Lower leg skin (tissue), 4 donors: ENCODE data around the gene EFCAB6. TPM values are rescaled to one million over a fixed set of nuclear protein-coding genes. Genes with fewer than 3 reads are reported as not detected.

Experiments used
- DNase-seq, 2 donors: peaks; one replicate each; pipeline ENCODE4 v3.0.0-alpha.2; 2019; ENCODE audit warnings: low spot score in 2 of 2
- H3K4me3 ChIP-seq: fragments of 200-600 bp; sonication (generic); 2 replicates; pipeline ENCODE4 v1.5.1; 2017; ENCODE audit warnings: mild to moderate bottlenecking, low read depth; ENCODE audit not compliant: poor library complexity, severe bottlenecking
- POLR2A ChIP-seq, 2 donors: fragments of 450-650 bp; IDR thresholded peaks; one replicate each; pipeline ENCODE4 v1.6.1; 2016 to 2017; ENCODE audit warnings: antibody characterized with exemption in 2 of 2, mild to moderate bottlenecking in 1 of 2, moderate library complexity in 1 of 2
- WGBS, 2 donors: methylation state at CpG; one replicate each; pipeline ENCODE4 v1.1.5; 2018; 5-methylcytosine and 5-hydroxymethylcytosine counted together
- intact Hi-C: fragments of 100-400 bp; cut with DNase I; formaldehyde crosslinking; loops from one replicate; pipeline ENCODE4 v1.15.0; 2023; ENCODE audit warnings: low total_unique reads
- total RNA-seq, 4 donors: library from RNA; depleted of rRNA; stranded (reverse); fragments of >200 nt; gene quantifications; one replicate each; pipeline ENCODE4 v1.1.0, GENCODE V29; 2016
- TF ChIP-seq, protein P1 (sequence below), 3 donors: fragments of 450-650 bp; IDR thresholded peaks; one replicate each; pipeline ENCODE4 v1.5.1; 2016; ENCODE audit warnings: antibody characterized with exemption in 3 of 3, mild to moderate bottlenecking in 3 of 3, moderate library complexity in 2 of 3

The EFCAB6 gene
- total RNA-seq, 4 donors from 2014 or later: 0.44 to 4.2 (median 1.8) TPM

DNA sequence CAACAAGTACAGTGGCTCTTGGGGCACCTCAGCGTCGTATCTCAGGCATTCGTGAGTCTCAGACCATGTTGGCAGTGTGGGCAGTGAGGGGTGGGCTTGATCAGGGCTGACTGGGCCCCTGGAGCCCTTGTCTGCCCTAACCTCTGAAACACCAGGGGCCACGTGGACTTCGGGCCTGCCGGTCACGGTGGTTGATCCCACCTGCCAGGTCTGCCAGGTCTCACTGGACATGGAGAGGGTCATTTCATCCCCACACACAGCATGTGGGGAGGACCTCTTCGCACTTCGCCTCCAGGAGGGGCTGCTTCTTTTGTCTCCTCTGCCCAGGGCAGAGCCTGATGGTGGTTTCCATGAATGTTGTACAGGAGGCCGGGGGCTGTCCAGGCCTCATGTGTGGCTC lies 323.2 kb downstream of the EFCAB6 start:
- no peak overlapping the region for H3K4me3 ChIP-seq
- no peak for DNase-seq
- 76 to 84% methylated on average over 9 to 10 of the region's 10 CpGs for WGBS, 2 donors
- TF ChIP-seq, protein P1, sequence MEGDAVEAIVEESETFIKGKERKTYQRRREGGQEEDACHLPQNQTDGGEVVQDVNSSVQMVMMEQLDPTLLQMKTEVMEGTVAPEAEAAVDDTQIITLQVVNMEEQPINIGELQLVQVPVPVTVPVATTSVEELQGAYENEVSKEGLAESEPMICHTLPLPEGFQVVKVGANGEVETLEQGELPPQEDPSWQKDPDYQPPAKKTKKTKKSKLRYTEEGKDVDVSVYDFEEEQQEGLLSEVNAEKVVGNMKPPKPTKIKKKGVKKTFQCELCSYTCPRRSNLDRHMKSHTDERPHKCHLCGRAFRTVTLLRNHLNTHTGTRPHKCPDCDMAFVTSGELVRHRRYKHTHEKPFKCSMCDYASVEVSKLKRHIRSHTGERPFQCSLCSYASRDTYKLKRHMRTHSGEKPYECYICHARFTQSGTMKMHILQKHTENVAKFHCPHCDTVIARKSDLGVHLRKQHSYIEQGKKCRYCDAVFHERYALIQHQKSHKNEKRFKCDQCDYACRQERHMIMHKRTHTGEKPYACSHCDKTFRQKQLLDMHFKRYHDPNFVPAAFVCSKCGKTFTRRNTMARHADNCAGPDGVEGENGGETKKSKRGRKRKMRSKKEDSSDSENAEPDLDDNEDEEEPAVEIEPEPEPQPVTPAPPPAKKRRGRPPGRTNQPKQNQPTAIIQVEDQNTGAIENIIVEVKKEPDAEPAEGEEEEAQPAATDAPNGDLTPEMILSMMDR (IDR thresholded peaks at IDR 0.05): no peak
- no peak for TF ChIP-seq POLR2A (IDR thresholded peaks at IDR 0.05)
- intact Hi-C loops: no loop called here

DNA sequence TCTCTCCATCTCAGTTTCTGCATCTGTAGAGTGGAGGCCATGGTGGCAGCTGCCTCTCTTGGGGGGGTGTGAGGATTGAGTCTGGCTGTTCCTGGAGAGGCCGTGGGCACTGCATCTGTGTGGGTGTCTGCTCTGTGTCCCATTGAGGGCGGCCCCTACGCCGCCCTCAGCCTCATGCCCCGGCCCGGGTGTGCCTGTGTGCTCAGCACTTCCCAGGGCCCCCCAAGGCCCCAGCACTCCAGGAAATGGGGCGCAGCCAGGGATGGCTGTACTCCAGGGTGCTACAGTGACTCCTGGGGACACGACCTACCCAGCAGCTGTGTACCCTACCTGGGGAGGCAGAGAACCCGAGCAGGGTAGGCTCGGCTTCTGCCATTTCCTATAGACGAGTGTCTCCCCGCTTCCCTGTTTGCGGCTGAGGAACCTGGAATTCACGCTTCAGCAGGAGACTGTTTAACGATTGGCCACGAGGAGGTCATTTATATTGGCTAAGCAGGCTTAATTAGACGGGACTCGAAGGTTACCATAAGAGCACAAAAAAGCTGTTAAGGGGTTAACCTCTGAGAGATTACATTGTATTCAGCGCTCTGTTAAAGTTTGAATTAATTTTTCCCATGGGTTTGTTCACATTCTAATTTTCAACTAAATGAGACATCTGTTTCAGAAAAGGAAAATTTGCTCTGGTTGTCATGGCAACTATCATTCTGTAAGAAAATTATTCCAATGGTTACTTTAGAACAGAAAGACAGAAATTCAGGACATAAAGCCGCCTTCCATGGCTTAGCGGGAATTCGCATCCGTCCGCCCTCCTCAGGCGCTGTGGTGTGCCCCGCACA lies 323.9 kb downstream of the EFCAB6 start:
- intact Hi-C loops: no loop called here
- no peak for DNase-seq
- WGBS, 2 donors: 68 to 79% methylated on average over 20 to 26 of the region's 26 CpGs

DNA sequence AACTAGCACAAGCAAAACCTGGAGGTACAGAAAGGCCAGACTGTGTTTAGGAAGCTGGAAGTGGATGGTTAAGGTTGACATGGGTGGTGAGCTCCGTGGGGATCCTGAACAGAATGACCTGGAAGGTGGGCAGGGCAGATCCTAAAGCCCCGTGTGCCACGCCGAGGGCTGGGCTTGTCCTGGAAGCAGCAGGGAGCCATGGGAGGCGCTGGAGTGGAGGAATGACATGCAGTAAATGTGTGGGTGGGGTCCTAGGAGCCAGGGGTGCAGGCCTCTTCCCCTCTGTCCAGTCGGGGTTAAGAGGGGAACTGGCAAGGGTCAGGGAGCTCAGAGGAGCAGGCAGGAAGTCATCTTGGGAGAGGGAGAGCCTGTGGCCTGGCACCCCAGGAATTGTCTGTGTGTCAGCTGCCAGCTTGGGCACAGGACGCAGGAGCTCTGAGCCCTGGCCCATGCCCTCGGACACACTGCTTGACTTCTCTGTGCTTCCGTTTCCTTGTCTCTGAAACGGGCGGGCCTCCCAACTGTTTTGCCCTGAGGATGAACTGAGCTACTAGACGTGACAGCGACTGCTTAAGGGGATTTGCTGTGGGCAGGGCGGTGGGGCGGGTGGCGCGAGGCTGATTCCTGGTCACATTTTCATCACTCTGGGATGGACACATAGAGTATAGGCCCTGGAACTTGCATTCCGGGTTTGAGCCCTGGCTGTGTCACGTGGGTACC lies 324.6 kb downstream of the EFCAB6 start:
- 69 to 71% methylated on average over 16 to 19 of the region's 19 CpGs for WGBS, 2 donors
- TF ChIP-seq, protein P1 (IDR thresholded peaks at IDR 0.05): no peak
- no peak for TF ChIP-seq POLR2A (IDR thresholded peaks at IDR 0.05)
- no peak for DNase-seq
- H3K4me3 ChIP-seq: no peak overlapping the region
- intact Hi-C loops: no loop called here

More for the DNA sequence above, 323.9 kb downstream of the EFCAB6 start:
- no peak overlapping the region for H3K4me3 ChIP-seq
- TF ChIP-seq POLR2A (IDR thresholded peaks at IDR 0.05): no peak
- TF ChIP-seq, protein P1 (IDR thresholded peaks at IDR 0.05): no peak

DNA sequence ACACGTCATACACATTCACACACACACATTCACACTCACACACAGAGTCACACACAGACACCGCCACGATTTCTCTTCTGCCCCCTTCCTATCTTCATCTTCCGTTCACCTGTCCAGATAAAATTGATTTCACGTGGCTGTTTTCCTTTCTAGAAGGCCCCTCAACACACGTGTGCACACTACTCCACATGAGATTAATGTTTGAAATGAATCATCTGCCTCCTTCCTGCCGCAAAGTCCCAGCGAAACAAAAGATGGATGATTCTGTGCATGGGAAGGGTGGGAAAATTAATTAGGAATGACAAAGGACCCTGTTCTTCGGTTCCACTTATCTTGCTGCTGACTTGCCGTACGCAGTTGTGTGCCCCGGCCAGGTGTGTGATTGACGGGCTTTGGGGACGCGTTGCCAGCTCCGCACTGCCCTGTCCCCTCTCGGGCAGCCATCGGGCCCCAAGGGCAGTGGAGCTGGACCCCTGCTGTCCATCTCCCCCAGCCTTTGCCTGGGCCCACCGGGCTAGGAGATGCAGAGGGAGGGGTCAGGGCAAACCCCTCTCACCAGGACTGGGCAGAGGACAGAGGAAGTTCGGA lies 326.5 kb downstream of the EFCAB6 start:
- intact Hi-C loops: no loop called here
- DNase-seq: no peak
- no peak overlapping the region for H3K4me3 ChIP-seq
- TF ChIP-seq POLR2A (IDR thresholded peaks at IDR 0.05): no peak
- TF ChIP-seq, protein P1 (IDR thresholded peaks at IDR 0.05): no peak
- 81 to 83% methylated on average over 20 of the region's 20 CpGs for WGBS, 2 donors

DNA sequence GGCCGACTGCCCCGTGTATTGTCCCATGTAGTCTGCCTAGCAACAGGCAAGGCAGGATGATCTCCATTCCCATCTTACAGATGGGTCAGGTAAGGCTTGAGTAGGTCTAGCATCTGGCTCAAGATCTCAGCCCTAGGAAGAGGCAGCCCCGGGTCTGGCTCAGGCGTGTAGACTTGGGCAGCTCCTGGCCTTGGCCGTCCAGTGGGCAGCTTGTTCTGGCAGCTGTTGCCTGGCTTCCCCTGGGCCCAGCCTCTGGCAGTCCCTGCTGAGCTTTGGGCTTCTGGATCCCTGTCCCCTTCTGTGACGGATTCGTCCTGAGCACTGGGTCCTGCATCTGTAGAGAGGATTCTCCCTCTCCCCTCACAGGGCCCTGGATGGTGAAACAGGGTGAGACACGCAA lies 327.9 kb downstream of the EFCAB6 start:
- DNase-seq: no peak
- H3K4me3 ChIP-seq: no peak overlapping the region
- intact Hi-C loops: no loop called here
- TF ChIP-seq, protein P1 (IDR thresholded peaks at IDR 0.05): no peak
- TF ChIP-seq POLR2A (IDR thresholded peaks at IDR 0.05): no peak
- WGBS, 2 donors: 90% methylated on average over 7 to 8 of the region's 8 CpGs
